Peyer's patch (tissue), 4 donors: ENCODE results near the gene GAS7.

ENCODE experiments used
- POLR2A ChIP-seq, 2 donors: fragments of 450-650 bp; IDR thresholded peaks; one replicate each; pipeline ENCODE4 v1.5.1; 2017; ENCODE audit warnings: antibody characterized with exemption in 2 of 2, mild to moderate bottlenecking in 2 of 2, moderate library complexity in 2 of 2
- TF ChIP-seq, protein P1 (sequence below), 6 experiments: fragments of 450-650 bp in 4 of 6; fragments of 200-600 bp in 2 of 6; sonication (generic) in 1 of 6; IDR thresholded peaks; one replicate each; pipeline ENCODE4 v1.5.1; 2017 to 2019; ENCODE audit warnings: antibody characterized with exemption in 6 of 6, mild to moderate bottlenecking in 3 of 6, moderate library complexity in 1 of 6

DNA sequence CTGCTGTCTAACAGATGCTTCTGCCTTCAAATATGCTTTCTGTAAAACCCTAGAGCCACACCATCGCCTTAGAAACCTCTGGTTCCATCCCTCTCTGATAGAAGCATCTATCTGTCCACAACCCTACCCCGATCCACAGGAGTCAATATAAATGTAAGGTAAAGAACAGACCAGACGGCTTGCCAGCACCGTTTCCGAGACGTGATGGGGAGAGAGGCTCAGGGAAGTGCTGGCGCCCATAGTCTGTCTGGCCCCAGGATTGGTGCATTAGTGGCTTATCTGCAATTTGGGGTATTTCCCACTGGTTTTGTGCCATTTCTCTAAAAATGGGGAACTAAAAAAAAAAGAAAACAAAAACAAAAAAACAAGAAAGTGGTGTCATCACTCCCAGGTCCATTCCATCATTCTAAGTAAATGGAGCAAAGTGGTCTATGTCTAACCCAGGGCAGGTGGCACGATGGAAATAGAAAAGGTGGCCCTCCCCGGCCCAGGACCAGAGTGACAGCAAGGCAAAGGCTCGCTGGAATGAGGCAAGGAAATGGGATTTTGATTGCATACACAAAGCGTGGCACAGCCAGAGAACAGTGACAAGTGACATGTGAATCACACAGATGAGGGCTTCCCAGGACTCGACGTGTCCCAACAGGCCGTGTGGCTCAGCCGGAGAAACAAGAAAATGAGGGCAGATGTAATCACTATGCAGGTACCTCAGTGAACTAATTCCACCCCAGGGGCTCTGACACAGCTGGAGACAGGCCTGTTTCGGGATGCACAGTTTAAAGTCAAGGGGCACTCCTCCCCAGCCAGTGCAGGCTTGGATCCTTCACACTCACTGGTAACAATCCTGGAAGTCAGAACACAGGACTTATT is 125.6 kb downstream of the GAS7 start:
- TF ChIP-seq, protein P1, sequence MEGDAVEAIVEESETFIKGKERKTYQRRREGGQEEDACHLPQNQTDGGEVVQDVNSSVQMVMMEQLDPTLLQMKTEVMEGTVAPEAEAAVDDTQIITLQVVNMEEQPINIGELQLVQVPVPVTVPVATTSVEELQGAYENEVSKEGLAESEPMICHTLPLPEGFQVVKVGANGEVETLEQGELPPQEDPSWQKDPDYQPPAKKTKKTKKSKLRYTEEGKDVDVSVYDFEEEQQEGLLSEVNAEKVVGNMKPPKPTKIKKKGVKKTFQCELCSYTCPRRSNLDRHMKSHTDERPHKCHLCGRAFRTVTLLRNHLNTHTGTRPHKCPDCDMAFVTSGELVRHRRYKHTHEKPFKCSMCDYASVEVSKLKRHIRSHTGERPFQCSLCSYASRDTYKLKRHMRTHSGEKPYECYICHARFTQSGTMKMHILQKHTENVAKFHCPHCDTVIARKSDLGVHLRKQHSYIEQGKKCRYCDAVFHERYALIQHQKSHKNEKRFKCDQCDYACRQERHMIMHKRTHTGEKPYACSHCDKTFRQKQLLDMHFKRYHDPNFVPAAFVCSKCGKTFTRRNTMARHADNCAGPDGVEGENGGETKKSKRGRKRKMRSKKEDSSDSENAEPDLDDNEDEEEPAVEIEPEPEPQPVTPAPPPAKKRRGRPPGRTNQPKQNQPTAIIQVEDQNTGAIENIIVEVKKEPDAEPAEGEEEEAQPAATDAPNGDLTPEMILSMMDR (IDR thresholded peaks at IDR 0.05) = no peak
- no peak for TF ChIP-seq POLR2A (IDR thresholded peaks at IDR 0.05)
